Mesendoderm (in vitro differentiated cells): ENCODE results near the gene CMA1.
"Not testable (repeated sequence)": the region's sequence is repeated elsewhere in the genome, so short reads cannot be mapped to it uniquely, and the experiment has no call there.

Source experiments
- DNase-seq: peaks from one replicate; pipeline ENCODE4 v3.0.0; 2013
- H2AK5ac ChIP-seq: 2 replicates; pipeline ENCODE4 v1.6.1; 2013; ENCODE audit warnings: low read length, inconsistent platforms
- H2BK120ac ChIP-seq: 2 replicates; pipeline ENCODE4 v1.6.1; 2013; ENCODE audit warnings: low read depth, mild to moderate bottlenecking, low read length, moderate library complexity, mixed read lengths
- H2BK15ac ChIP-seq: replicated peaks from 2 replicates; pipeline ENCODE4 v1.6.1; 2013; ENCODE audit warnings: low read depth, mild to moderate bottlenecking, moderate library complexity
- H2BK5ac ChIP-seq: 2 replicates; pipeline ENCODE4 v1.6.1; 2013; ENCODE audit warnings: low read length, inconsistent platforms
- H3K18ac ChIP-seq: 2 replicates; pipeline ENCODE4 v1.6.1; 2013; ENCODE audit warnings: mild to moderate bottlenecking, low read length, mixed read lengths
- H3K23ac ChIP-seq: one replicate; pipeline ENCODE4 v1.6.1; 2013; ENCODE audit warnings: low read length
- H3K27ac ChIP-seq: 2 replicates; pipeline ENCODE4 v1.5.1; 2013; ENCODE audit warnings: low read depth, mild to moderate bottlenecking, inconsistent platforms, low read length, moderate library complexity
- H3K27me3 ChIP-seq: 2 replicates; pipeline ENCODE4 v1.6.1; 2013; ENCODE audit warnings: low read length, control low read depth, mild to moderate bottlenecking, inconsistent platforms; ENCODE audit not compliant: insufficient read depth, poor library complexity
- H3K36me3 ChIP-seq: 2 replicates; pipeline ENCODE4 v1.6.1; 2013; ENCODE audit warnings: low read length, inconsistent platforms; ENCODE audit not compliant: control insufficient read depth, insufficient read depth
- H3K4ac ChIP-seq: one replicate; pipeline ENCODE4 v1.6.1; 2013; ENCODE audit warnings: low read depth, mild to moderate bottlenecking, low read length, moderate library complexity
- H3K4me1 ChIP-seq: 2 replicates; pipeline ENCODE4 v1.6.1; 2013; ENCODE audit warnings: low read depth, low read length, inconsistent platforms; ENCODE audit not compliant: control insufficient read depth
- H3K4me2 ChIP-seq: 2 replicates; pipeline ENCODE4 v1.6.1; 2013; ENCODE audit warnings: low read length
- H3K4me3 ChIP-seq: 2 replicates; pipeline ENCODE4 v1.5.1; 2013; ENCODE audit warnings: mild to moderate bottlenecking, low read length
- H3K56ac ChIP-seq: one replicate; pipeline ENCODE4 v1.6.1; 2013; ENCODE audit warnings: low read length
- H3K79me1 ChIP-seq: 2 replicates; pipeline ENCODE4 v1.6.1; 2013; ENCODE audit warnings: low read length, inconsistent platforms
- H3K79me2 ChIP-seq: 2 replicates; pipeline ENCODE4 v1.6.1; 2013; ENCODE audit warnings: mild to moderate bottlenecking, low read length; ENCODE audit not compliant: control insufficient read depth, insufficient read depth
- H3K9ac ChIP-seq: 2 replicates; pipeline ENCODE4 v1.6.1; 2013; ENCODE audit warnings: low read length, inconsistent platforms
- H4K5ac ChIP-seq: one replicate; pipeline ENCODE4 v1.6.1; 2013; ENCODE audit warnings: low read length
- H4K8ac ChIP-seq: one replicate; pipeline ENCODE4 v1.6.1; 2013; ENCODE audit warnings: low read depth, mild to moderate bottlenecking, control low read depth, low read length, moderate library complexity
- WGBS: extraction: QIAGEN DNeasy Blood & Tissue Kit; methylation state at CpG from one replicate; pipeline ENCODE4 v1.1.7; 2013; ENCODE audit warnings: low lambda C conversion rate, missing lambda C conversion rate; ENCODE audit not compliant: insufficient coverage; ENCODE audit errors: extremely low coverage; 5-methylcytosine and 5-hydroxymethylcytosine counted together

Gene CMA1

DNA sequence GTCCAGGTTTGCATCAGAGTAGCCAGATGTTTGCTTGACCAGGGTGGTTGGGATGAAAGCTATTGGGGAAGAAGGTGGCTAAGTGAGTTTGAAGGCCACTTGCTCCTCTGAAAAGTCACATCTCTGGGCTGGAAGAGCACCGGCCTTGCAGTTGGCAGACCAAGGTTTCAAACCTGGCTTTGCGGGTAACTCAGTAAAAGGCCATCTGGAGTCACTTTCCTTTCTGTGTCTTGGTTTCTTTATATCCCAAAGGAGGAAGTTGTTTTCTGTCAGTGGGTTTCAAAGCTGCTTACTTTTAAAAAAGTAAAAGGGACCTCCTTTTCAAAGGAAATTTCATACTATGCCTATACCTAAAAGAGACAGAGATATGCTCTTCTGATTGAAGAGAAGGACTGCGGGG is 26.2 kb upstream of the CMA1 start:
- Histone ChIP-seq H3K79me1 (no peaks in the 10 kb centered on the region), H2AK5ac (no peak overlapping the region), H3K4me3 (no peak overlapping the region), H3K27ac (no peak overlapping the region), H3K4me2 (no peak overlapping the region), H3K27me3 (no peaks in the 10 kb centered on the region), H3K18ac (no peak overlapping the region), H3K79me2 (no peaks in the 10 kb centered on the region), H3K4me1 (no peaks in the 10 kb centered on the region), H3K23ac (no peak overlapping the region), H3K4ac (no peak overlapping the region), H3K36me3 (no peaks in the 10 kb centered on the region), H2BK15ac (no peak overlapping the region), H2BK5ac (no peak overlapping the region), H4K8ac (no peak overlapping the region), H3K9ac (no peak overlapping the region), H2BK120ac (no peak overlapping the region), H3K56ac (no peak overlapping the region), H4K5ac (no peak overlapping the region)
- DNase-seq, result no peak
- no CpG with 5 or more reads among the region's 3 CpGs for WGBS

DNA sequence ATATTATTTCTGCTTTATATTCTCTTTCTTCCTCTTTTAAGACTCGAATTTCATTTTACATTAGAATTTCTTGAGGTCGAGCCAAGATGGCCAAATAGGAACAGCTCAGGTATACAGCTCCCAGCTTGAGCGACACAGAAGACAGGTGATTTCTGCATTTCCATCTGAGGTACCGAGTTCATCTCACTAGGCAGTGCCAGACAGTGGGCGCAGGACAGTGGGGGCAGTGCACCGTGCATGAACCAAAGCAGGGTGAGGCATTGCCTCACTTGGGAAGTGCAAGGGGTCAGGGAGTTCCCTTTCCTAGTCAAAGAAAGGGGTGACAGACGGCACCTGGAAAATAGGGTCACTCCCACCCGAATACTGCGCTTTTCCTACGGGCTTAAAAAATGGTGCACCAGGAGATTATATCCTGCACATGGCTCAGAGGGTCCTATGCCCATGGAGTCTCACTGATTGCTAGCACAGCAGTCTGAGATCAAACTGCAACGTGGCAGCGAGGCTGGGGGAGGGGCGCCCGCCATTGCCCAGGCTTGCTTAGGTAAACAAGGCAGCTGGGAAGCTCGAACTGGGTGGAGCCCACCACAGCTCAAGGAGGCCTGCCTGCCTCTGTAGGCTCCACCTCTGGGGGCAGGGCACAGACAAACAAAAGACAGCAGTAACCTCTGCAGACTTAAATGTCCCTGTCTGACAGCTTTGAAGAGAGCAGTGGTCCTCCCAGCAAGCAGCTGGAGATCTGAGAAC is 18.0 kb upstream of the CMA1 start:
- H2BK120ac ChIP-seq, H3K18ac ChIP-seq, H3K79me1 ChIP-seq, H2AK5ac ChIP-seq, H3K23ac ChIP-seq, DNase-seq, H3K4me3 ChIP-seq, H3K4me2 ChIP-seq, H3K4ac ChIP-seq, H2BK5ac ChIP-seq, H4K8ac ChIP-seq, H4K5ac ChIP-seq, H3K36me3 ChIP-seq, H2BK15ac ChIP-seq, H3K27ac ChIP-seq, H3K27me3 ChIP-seq, H3K4me1 ChIP-seq, H3K9ac ChIP-seq, H3K79me2 ChIP-seq, H3K56ac ChIP-seq: not testable (repeated sequence)
- WGBS, result no CpG with 5 or more reads among the region's 15 CpGs

DNA sequence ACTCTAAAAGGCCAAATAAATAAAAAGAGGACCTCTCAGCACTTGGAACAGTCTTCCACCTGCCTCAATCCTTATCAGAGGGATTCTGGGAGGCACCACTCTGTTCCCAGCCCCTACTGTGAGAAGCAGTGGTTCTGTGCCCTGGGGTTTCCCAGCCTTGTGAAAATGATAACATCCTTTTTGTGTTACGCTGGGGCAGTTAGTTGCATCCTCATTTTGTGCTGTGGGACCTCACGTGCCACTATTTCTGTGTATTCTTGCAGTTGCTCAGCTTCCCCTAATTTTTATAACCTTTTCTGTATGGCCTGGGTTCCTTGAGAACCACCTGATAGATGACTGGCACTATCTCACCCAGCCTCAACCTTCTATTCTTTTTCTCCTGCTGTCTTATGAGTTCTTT is 10.8 kb upstream of the CMA1 start:
- Histone ChIP-seq H3K79me1 (no peaks in the 10 kb centered on the region), H3K27ac (no peak overlapping the region), H2AK5ac (no peak overlapping the region), H3K4ac (no peak overlapping the region), H4K5ac (no peak overlapping the region), H3K27me3 (no peaks in the 10 kb centered on the region), H3K4me3 (no peak overlapping the region), H3K4me1 (no peaks in the 10 kb centered on the region), H3K79me2 (no peaks in the 10 kb centered on the region), H4K8ac (no peak overlapping the region), H3K23ac (no peak overlapping the region), H3K18ac (no peak overlapping the region), H2BK5ac (no peak overlapping the region), H3K36me3 (no peaks in the 10 kb centered on the region), H3K56ac (no peak overlapping the region), H2BK15ac (no peak overlapping the region), H3K9ac (no peak overlapping the region), H3K4me2 (no peak overlapping the region), H2BK120ac (no peak overlapping the region)
- no CpG with 5 or more reads among the region's 2 CpGs for WGBS
- DNase-seq, result no peak

DNA sequence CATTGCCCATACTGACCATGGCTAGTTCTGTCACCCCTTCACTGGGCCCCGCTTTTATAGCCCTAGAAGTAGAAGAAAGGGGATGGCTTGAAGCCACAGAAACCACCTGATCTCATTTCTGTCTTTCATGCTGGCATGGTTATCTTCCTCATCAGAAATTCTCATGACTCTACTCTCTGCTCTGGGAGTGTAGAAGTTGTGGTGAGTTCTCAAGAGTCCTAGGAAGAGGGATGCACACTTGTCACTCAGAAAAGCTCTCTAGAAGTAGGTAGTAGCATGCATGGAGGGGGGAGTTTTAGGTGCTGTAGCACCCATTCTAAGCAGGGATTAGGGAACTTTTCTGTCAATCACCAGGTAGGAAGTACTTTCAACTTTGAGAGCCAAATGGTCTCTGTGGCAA is 6.1 kb upstream of the CMA1 start:
- H3K27me3 ChIP-seq, result no peaks in the 10 kb centered on the region
- DNase-seq, result no peak

DNA sequence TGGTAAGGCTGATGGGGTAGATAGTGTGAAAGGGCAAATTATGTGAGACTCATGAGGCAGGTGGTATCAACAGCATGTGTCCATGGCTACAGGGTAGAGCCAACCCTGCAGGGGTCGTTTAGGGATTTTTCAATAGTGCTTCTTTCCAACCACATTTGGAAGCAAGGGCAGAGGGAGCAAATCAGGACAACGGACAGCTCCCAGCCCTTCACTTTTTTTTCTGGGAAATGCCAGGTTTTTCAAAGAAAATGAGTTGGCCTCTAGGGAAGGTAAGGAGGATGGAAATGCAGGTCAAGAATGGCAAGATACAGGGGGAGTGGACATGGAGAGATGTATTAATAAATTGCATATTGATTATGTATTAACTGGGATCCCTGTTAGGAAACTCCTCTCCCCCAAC is 4.9 kb upstream of the CMA1 start:
- Histone ChIP-seq H3K4me1 (no peaks in the 10 kb centered on the region), H3K4ac (no peak overlapping the region)
- no CpG with 5 or more reads among the region's 2 CpGs for WGBS

More for the DNA sequence above, 6.1 kb upstream of the CMA1 start:
- Histone ChIP-seq H3K18ac (no peak overlapping the region), H3K79me1 (no peaks in the 10 kb centered on the region), H3K56ac (no peak overlapping the region), H3K4me1 (no peaks in the 10 kb centered on the region), H3K4ac (no peak overlapping the region), H4K5ac (no peak overlapping the region), H2BK5ac (no peak overlapping the region), H3K36me3 (no peaks in the 10 kb centered on the region), H3K23ac (no peak overlapping the region), H3K4me3 (no peak overlapping the region), H3K27ac (no peak overlapping the region), H2AK5ac (no peak overlapping the region), H4K8ac (no peak overlapping the region), H3K9ac (no peak overlapping the region), H2BK120ac (no peak overlapping the region), H3K79me2 (no peaks in the 10 kb centered on the region), H3K4me2 (no peak overlapping the region), H2BK15ac (no peak overlapping the region)
- no CpG with 5 or more reads among the region's 1 CpG for WGBS

DNA sequence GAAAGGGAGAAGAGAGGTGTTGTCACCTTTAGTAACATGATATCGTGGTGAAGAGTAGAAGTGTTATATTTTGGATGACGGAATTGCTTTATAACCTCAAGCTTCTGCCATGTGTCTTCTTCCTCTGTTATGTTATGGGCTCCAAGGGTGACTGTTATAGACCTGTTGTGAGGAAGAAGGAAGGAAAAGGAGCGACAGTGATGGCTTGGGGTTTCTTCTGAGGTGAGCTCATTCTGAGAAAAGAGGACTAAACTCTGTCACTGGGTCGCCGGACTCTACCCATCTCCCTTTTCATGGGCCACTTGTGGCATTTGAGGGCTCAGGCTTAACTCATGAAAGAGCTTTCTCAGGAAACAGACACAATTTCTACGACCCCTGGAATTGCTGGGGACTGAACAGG is 1.6 kb downstream of the CMA1 start:
- DNase-seq, result no peak
- WGBS, result no CpG with 5 or more reads among the region's 6 CpGs
- H4K5ac ChIP-seq, result no peak overlapping the region
- no peak overlapping the region for H2BK5ac ChIP-seq
- H3K36me3 ChIP-seq, result no peaks in the 10 kb centered on the region
- H2BK15ac ChIP-seq, result no peak overlapping the region
- no peak overlapping the region for H3K4me2 ChIP-seq
- H3K27ac ChIP-seq, result no peak overlapping the region
- no peaks in the 10 kb centered on the region for H3K27me3 ChIP-seq
- no peaks in the 10 kb centered on the region for H3K79me2 ChIP-seq
- no peaks in the 10 kb centered on the region for H3K4me1 ChIP-seq
- no peak overlapping the region for H3K18ac ChIP-seq
- no peak overlapping the region for H2BK120ac ChIP-seq
- H3K56ac ChIP-seq, result no peak overlapping the region
- no peak overlapping the region for H3K9ac ChIP-seq
- H3K23ac ChIP-seq, result no peak overlapping the region
- H3K4me3 ChIP-seq, result no peak overlapping the region
- no peak overlapping the region for H3K4ac ChIP-seq
- no peak overlapping the region for H2AK5ac ChIP-seq
- no peaks in the 10 kb centered on the region for H3K79me1 ChIP-seq
- no peak overlapping the region for H4K8ac ChIP-seq

More for the DNA sequence above, 4.9 kb upstream of the CMA1 start:
- Histone ChIP-seq H2AK5ac (no peak overlapping the region), H3K4me3 (no peak overlapping the region), H3K56ac (no peak overlapping the region), H3K79me2 (no peaks in the 10 kb centered on the region), H4K8ac (no peak overlapping the region), H2BK120ac (no peak overlapping the region), H3K36me3 (no peaks in the 10 kb centered on the region), H2BK15ac (no peak overlapping the region), H3K23ac (no peak overlapping the region), H3K79me1 (no peaks in the 10 kb centered on the region), H3K27ac (no peak overlapping the region), H3K27me3 (no peaks in the 10 kb centered on the region), H3K9ac (no peak overlapping the region), H3K4me2 (no peak overlapping the region), H3K18ac (no peak overlapping the region), H2BK5ac (no peak overlapping the region), H4K5ac (no peak overlapping the region)
- peak; percentile 5 for DNase-seq
